Stomach (tissue), 4 donors: ENCODE measurements around the gene KCNJ15.

Experiments used
- POLR2A ChIP-seq, 4 donors: fragments of 450-650 bp; IDR thresholded peaks; one replicate each; pipeline ENCODE4 v1.6.1; 2016; ENCODE audit warnings: antibody characterized with exemption in 4 of 4, control low read depth in 2 of 4, mild to moderate bottlenecking in 1 of 4, moderate library complexity in 1 of 4
- TF ChIP-seq, protein P1 (sequence below), 7 experiments: fragments of 450-650 bp in 4 of 7; fragments of 200-600 bp in 3 of 7; sonication (generic) in 3 of 7; IDR thresholded peaks; one replicate each; pipeline ENCODE4 v1.5.1; 2016 to 2019; ENCODE audit warnings: antibody characterized with exemption in 7 of 7, control low read depth in 2 of 7, mild to moderate bottlenecking in 1 of 7

GRCh38 chr21:38286739-38287471, 30.1 kb downstream of the KCNJ15 start:
- no peak for TF ChIP-seq POLR2A (IDR thresholded peaks at IDR 0.05)
- TF ChIP-seq, protein P1, sequence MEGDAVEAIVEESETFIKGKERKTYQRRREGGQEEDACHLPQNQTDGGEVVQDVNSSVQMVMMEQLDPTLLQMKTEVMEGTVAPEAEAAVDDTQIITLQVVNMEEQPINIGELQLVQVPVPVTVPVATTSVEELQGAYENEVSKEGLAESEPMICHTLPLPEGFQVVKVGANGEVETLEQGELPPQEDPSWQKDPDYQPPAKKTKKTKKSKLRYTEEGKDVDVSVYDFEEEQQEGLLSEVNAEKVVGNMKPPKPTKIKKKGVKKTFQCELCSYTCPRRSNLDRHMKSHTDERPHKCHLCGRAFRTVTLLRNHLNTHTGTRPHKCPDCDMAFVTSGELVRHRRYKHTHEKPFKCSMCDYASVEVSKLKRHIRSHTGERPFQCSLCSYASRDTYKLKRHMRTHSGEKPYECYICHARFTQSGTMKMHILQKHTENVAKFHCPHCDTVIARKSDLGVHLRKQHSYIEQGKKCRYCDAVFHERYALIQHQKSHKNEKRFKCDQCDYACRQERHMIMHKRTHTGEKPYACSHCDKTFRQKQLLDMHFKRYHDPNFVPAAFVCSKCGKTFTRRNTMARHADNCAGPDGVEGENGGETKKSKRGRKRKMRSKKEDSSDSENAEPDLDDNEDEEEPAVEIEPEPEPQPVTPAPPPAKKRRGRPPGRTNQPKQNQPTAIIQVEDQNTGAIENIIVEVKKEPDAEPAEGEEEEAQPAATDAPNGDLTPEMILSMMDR (IDR thresholded peaks at IDR 0.05): no peak
